CD4-positive, alpha-beta T cell treated with Interleukin-6 for 4 hours (primary cell): Measurements from ENCODE around the gene IL4I1.

ENCODE experiments used
- DNase-seq: peaks from one replicate; pipeline ENCODE4 v3.0.0-alpha.2; 2020; ENCODE audit warnings: mixed read lengths

The IL4I1 gene

DNA sequence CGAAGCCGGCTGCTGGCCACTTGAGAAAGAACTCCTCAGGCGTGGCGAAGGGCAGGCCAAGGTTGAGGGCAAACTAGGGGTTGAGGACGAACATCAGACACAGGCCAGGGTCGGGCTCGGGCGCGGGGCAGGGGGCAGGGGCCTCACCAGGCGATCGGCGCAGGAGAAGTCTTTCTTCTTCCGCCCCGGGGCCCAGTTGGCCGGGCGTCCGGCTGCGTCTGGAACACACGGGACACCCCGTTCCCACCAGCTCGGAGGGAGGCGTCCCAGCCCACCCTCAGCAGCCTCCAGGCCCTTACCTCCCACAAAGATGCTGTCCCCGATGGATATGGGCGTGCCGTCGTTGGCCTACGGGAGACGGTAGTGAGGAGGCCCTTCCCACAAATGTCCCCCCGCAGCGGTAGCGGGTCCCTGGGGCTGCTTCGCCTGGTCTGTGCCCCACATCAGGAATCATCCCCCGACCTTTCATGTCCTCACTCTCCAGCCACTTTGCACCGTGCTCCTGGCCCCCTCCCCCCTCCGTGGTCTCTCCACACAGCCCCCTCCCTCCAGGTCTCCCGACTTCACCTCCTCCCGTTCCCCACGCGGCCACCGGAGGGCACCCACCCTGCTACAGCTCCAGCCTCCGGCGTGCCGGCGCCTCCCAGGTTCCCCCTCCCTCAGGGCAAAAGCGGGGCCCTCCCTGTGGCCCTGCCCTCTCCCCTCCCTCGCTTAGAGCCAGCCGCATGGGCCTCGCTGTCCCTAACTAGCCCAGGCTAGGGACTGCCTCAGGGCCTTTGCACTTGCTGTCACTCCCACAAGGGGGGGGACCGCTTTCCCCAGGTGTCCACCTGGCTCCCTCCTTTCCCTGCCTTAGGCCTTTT is 34.1 kb downstream of the IL4I1 start:
- no peak for DNase-seq

DNA sequence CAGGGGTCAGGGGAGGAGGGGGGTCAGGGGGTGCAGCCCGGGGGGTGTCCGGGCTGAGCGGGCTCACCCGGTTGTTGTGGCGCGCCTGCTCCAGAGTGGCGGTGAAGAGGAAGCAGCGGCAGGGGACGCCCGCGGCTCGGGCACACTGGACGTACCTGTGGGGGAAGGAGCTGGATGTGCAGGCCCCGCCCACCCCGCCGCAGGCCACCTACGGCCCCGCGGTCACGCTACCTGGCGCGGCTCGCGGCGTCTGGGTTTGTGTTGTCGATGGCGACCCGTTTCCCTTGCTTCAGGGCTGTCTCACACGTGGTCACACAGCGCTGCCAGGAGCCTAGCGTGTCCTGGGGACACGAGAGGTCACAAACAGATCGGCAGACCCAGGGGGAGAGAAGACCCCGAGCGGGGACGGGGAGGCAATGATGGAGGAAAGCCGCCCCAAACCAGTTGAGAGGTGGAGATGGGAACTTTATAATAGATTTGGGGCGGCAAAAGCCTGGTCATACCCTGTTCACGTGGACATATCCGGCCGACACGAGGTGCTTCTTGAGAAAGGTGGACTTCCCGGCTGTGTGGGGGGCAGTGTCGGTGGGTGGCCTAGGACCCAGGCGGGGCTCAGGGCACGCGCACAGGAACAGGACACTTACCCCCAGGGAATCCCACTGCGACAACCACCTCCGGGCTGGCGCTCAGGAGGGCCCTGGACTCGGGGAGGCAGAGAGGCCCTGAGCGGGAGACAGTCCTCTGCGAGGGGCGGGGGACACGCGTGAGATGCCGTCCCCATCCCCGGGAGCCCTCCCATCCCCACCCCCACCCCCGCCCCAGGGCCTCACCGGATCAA is 34.9 kb downstream of the IL4I1 start:
- DNase-seq = no peak

DNA sequence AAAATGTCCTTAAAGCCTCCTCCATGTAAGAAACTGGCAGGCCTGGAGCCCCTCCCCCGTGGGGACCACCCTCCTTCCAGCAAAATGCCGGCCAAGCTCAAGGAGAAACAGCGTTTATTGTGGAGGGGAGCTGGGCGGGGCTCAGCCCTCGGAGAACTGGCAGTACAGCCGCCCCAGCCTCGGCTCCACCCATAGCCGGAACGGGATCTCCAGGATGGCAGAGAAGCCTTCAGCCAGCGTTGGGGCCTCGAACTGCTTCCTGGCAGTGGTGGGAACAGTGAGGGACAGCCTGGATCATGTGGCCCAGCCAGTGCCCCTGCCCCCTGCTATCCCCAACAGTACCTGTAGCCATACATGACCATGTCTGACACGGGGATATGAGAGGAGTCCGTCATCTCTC is 35.6 kb downstream of the IL4I1 start:
- no peak for DNase-seq

DNA sequence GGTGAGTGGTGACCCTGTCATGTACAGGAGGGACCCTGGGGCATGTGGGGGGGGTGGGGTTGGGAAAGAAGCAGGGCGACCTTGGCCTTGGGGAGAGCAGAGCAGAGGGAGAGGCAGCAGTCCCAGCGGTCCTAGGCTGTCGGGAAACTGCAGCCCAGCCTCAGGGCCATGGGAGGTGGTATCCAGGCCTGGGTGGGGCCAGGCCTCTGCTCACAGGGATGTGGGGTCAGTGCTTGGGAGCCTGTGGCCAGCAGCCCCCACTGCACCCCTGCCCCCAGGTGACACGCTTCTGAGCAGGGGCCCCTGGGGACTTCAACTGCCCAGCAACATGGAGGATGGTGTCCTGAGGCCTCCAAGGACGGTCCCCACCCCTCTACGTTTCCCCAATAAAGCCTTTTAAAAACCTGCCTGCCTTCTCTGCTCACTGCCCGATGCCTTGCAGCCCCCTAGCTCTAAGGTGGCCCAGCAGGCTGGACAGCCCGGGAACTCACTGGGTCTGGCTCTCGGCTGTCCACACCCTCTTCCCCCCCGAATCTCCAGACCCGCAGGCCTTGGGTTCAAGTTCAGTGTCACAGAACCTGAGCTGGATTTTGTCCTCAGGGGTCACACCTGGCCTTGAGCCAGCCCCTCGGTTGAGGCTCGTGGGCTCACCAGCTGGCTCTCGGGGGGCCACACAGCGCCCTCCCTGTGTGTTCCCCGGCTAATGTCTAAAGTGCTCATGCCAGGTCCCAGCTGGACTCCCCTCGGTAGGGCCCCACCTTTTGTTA is 36.2 kb downstream of the IL4I1 start:
- DNase-seq = no peak

DNA sequence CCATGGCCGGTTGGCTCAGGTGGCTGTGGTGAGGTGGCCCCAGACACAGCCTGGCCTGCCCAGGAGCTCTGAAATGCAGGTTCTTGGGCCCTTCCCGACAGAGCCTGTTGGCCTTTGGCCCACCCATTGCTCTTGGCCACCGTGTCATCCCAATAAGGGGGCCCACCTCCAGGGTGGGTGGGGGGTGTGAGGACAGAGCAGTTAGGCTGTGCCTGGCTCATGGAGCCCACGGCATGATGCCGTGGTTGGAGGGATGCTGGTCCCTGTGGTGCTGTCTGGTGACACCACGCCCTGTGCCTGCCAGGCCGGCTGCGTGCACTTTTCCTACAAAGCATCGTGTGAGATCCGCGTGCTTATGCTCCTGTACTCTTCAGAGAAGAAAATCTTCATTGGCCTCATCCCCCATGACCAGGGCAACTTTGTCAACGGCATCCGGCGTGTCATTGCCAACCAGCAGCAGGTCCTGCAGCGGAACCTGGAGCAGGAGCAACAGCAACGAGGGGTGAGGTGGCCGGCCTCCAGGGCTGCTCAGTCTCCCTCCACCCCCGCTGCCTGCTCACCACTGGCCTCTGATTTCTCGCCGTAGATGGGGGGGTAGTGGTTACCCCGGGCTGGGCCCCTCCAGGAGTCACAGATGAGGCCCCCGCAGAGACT is 36.9 kb downstream of the IL4I1 start:
- DNase-seq = peak; percentile 1

DNA sequence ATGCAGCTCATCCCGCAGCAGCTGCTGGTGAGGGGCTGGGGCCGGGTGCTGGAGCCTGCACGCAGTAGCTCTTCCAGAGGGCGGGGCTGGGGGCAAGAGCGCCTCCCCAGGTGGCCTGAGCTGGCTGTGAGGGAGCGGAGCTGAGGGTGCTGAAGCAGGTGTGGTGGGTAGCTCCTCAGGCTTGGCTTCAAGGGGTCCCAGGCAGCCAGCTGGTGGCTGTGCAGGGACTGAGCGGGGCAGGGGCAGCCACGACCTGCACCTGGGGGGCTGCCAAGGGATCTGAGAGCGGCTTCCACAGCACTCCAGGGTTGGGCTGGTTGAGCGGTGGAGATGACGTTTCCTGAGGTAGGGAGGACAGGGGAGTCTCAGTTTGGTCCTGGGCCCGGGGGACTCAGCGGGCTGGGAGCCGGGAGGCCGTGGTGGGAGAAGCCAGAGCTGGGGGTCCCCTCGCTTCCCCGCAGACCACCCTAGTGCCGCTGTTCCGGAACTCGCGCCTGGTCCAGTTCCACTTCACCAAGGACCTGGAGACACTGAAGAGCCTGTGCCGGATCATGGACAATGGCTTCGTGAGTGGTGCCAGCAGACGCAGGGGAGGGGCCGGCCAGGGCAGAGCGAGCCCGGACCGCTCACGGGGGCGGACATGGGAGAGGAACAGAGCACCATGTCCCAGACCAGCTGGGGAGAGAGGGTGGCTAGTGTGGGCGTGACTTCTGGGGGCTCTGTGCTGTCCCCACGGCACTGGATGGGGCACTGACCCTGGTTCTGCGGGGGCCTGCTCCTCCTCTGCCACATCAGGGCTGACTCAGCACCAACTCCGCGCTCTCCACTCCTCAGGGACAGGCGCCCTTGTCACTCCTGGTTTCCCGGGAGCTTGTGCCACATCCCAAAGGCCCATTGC is 38.4 kb downstream of the IL4I1 start:
- peak; percentile 2 for DNase-seq

DNA sequence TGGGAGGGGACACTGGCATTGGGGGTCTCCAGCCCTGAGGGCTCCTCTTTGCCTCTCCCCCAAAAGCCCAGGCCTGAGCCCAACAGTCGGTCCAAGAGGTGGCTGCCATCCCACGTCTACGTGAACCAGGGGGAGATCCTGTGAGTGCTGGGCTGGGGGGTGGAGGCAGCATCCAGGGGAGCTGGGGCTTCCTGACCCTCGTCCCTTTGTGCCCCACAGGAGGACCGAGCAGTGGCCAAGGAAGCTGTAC is 38.9 kb downstream of the IL4I1 start:
- no peak for DNase-seq

DNA sequence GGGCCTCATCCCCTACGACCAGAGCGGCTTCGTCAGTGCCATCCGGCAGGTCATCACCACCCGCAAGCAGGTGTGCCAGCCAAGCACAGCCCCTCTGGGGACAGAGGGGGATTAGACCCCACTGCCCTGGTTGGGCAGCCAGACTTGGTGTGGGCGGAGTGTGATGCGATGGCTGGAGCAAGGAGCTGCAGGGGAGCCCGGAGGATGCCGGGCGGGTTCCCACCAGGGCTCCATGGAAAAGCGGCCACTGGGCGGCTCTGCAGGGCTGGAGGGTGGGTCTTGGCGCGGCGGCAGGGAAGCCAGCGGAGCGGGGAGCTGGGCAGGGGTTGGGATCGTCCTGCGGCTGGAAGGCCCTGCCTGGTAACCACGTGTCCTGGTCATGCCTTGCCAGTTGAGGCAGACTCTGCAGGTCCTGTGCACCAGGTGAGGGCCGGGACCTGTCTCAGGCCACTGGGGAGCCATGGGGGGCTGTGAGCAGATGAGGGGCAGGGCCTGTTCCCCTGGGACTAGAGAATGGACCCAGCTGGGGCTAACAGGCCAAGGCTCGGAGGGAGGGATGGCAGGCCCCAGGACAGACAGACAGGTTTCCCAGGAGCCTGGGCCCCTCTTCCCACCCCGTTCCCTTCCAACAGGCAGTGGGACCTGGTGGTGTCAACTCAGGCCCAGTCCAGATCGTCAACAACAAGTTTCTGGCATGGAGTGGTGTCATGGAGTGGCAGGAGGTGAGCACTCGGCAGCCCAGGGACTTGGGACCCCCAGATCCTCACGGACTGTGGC is 39.4 kb downstream of the IL4I1 start:
- peak; percentile 1 for DNase-seq

DNA sequence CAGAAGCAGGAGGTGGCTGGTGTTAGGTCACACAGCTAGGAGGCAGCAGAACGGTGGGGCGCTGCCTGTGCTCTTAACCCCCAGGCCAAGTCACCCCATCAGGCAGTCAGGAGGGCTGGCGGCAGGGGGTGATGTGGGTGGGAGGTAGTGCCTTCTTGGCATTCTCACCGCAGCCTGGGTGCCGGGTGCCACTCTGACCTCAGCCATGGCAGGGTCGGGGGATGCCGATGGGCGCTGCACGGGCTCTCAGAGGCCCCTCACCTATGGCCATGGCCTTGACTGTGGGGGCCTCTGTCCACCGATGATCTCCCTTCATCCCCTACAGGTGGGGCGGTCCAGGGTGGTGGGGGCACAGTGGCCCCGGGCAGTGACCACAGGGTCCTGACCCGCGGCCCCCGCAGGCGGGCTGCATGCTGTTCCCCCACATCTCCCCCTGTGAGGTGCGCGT is 40.1 kb downstream of the IL4I1 start:
- DNase-seq = peak; percentile 1

DNA sequence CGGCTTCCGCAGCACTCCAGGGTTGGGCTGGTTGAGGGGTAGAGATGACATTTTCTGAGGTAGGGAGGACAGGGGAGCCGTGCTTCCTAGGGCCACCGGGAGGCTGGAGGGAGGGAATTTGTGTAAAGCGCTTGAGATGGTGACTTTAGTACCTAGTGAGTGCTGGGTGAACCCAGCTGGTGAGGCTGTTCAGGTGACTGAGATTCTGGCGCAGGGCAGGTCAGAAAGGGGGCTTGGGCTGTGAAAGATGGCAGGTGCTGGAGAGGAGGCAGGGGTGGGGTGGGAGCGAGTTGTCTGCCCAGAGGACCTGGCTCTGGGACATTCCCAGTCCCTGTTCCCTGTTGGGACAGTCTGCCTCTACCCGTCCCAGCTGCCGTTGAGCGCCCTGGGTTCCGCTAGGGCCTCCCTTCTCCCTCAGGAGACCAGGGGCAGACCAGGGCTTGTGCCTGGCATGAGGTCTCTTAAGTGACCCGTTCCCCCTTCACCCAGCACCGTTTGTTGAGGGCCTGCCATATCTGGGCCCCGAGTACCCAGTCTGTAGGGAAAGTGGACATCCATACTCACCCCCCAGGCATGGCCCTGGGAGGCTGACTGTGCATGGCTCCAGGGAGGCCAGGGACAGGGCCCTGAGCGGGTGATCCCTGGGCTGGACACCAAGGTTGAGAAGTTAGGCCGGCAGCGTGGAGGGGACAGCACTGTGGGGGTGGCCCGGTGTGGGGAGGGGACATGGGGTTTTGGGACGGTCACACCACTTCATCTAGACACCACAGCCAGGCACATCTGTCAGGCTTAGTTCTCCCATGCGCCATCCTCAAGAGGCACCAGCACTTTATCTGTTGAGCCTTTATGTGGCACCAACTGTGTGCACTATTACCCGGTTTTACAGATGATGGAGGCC is 40.8 kb downstream of the IL4I1 start:
- DNase-seq = peak; percentile 4

DNA sequence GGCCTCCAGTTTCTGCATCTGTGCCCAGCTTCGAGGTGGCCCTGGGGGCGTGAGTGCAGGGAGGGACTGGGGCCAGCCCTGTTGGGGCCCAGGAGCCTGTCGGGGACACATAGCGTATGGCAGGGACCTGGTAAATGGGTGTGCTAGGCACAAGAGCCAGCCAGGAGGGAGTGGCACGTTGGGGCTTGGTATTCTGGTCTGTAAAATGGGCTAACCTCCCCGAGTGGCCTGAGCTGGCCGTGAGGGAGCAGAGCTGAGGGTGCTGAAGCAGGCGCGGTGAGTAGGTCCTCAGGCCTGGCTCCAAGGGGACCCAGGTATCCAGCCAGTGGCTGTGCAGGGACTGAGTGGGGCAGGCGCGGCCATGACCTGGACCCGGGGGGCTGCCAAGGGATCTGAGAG is 41.4 kb downstream of the IL4I1 start:
- DNase-seq = peak; percentile 2

DNA sequence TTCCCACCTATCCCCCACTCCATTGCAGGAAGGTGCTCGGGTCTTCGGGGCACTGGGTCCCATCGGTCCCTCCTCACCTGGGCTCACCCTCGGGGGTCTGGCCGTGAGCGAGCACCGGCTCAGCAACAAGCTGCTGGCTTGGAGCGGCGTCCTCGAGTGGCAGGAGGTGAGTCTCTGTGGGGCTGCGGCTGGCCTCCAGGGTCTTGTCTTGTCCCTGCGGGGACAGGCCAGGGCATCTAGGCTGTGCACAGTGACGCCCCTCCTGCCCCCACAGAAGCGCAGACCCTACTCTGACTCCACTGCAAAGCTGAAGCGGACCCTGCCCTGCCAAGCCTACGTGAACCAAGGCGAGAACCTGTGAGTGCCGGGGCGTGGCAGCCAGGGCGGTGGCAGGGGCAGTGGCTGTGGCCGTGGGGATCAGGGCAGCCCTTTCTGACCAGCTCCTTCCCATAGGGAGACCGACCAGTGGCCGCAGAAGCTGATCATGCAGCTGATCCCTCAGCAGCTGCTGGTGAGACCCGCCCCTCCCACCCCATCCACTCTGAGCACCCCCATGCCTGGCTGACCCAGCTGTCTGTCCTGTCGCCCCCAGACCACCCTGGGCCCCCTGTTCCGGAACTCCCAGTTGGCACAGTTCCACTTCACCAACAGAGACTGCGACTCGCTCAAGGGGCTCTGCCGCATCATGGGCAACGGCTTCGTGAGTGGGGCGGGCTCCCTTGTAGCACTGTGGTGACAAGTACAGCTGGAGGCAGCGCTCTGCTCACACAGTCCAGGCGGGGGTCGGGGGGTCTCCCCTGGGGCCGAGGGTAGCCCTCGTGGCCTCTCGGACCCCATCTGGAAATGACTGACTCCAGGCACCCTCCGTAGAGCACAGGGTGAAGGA is 42.1 kb downstream of the IL4I1 start:
- peak; percentile 2 for DNase-seq

DNA sequence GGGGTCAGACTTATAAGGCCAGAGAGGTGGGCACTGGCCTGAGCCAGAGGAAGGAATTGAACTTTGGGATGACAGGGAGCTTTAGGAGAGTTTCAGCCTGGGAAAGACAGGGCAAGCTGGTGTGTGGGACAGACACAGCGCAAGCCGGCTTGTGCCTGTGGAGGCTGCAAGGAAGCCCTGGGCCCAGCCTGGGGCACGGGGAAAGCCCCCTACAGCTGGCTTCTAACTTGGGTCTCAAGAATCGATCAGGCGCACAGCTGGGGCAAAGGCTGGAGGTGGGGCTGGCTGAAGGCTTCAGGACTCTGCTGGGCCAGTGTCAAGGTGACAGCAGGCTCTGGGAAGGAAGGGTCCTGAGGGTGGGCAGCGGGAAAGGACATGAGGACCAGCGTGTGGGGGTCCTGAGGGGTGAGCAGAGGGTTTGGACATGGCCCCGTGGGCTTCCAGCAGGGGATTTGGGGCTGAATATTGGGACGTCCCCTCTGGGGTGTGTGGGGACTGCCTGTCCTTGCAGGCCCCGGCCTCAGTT is 42.8 kb downstream of the IL4I1 start:
- peak; percentile 0 for DNase-seq

DNA sequence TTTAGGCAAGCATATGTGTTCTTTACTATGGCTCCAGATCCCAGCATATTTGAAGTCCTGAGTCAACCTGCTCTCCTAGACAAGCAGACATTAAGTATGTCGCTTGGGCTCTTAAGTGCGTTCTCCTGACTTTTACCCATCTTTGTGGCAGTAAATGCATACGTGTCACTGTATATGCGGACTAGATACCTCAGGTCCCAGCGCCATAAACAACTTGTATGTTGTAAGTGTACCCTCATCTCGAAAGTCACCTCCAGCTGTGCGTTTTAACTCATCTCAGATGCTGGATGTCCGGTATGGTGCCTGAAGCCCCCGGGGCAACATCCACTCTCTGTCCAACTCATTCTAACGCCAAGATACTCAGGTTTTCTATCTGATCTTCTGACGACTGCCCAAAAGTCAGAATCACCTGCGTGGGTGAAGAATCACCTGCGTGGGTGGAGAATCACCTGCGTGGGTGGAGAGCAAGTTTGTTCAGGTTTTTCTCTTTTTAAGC is 44.0 kb downstream of the IL4I1 start:
- DNase-seq = peak; percentile 0

DNA sequence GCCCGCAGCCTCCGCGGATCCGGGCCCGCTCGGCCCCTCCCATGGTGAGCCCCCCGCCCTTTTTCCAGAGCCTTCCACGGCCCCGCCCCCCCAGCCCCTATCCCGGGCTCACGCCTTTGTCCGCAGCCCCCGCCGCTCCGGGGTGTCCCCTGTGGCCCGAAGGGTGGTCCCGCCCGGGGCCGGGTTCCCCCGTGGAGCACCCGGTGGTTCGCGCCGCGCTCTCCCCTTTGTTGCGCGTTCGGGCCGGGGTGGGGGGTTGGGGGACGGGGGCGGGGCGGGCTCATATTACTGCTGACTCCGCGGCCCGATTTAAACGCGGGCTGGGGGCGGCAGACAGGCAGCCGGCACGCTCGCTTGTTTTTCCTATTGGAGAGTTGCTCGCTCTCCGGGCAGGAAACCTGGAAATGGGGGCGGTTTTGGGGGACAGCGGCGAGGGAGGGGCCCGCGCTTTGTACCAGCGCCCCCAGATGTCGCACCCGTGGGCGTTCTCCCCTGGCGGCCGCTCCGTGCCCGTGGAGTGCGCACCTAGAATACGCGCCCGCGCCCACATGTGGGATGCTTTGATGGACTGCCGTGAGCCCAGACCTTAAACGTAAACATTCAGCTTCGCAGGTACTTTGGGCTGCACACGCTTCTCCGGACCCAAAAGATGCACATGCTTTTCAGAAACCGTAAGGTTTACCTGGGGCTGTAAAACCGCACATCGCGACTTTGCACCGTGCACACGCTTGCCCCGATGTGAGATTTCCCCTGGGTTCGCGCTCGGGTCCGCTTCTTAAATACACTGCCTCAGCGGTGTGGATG is 45.0 kb downstream of the IL4I1 start:
- DNase-seq = peak; percentile 55

DNA sequence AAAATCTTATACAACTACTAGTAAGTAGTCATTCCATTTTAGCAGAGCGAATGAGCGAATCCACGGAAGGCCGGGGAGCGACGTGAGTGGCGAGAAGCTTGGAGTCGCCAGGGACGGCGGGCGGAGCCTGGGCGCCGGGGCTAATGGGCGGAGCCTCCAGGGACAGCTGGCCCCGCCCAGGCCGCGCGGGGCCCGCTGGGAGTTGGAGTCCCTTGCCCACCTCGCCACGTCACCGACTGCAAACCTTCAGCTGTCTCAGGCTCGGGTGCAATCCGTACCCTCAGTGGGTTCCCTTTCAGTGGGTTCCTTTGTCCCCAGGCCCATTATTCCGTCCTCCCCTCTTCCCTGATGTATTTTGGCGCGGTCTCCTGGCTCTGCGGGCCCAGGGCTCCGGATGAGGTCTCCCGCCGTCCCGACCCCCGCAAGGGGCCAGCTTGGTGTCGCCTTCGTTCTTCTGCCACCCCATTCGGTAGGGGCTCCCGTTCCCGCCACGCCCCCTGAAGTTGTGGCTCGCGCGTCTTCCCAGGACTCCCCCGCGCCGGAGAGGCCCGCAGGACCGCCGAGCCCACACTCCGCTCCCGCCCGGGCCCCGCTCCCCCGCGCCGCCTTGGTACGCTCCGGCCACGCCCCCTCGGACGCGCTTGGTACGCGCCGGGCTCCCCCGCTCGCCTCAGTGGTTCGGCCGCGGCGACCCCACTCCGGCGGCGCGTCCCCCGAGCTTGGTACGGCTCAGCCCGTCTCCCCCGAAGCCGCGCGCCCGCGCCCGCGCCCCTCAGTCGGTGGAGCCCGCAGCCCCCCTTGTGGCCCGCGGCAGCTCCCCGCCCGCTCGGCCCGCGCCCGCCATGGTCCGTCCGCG is 46.0 kb downstream of the IL4I1 start, which contains the start of gene PTOV1:
Gene PTOV1 (plus strand): TSS at position 673 of the 856 bp plus-strand sequence.
- peak; percentile 91 for DNase-seq

DNA sequence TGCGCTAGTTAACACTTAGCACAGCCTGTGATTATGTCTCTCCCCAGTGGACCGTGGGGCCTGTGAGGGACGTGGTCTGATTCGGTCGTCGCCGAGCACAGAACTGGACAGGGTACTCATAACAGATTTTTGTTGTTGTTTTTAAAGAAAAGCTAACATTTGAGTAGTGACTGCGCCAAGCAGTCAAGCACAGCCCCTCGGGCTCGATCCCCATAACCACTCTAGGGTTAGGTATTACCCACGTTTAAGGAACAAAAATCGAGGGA is 46.5 kb downstream of the IL4I1 start:
- DNase-seq = no peak
